Natural killer cell (primary cell): Measurements from ENCODE around the gene SLC35F3. TPM values are rescaled to one million over a fixed set of nuclear protein-coding genes. Genes with fewer than 3 reads are reported as not detected.

Source experiments
- ATAC-seq, 3 donors: fragments of 150-1000 bp in 2 of 3; fragments of 200-7000 bp in 1 of 3; cut with Tn5 transposase; 1 replicate in 1 of 3; 2 replicates in 2 of 3; pipeline ENCODE4 v1.10.0; 2021; ENCODE audit warnings: mild to moderate bottlenecking in 2 of 3, moderate library complexity in 2 of 3
- DNase-seq, 2 donors: peaks; one replicate each; pipeline versions ENCODE4 v3.0.0 to v3.0.0-alpha.2; 2013 to 2021; ENCODE audit warnings: mixed read lengths in 1 of 2
- H3K27ac ChIP-seq: one replicate; pipeline ENCODE4 v1.5.1; 2013; ENCODE audit warnings: mild to moderate bottlenecking, low read length
- H3K27me3 ChIP-seq: one replicate; pipeline ENCODE4 v1.6.1; 2013; ENCODE audit warnings: low read length; ENCODE audit not compliant: control insufficient read depth, insufficient read depth
- H3K36me3 ChIP-seq: one replicate; pipeline ENCODE4 v1.6.1; 2013; ENCODE audit warnings: low read length; ENCODE audit not compliant: control insufficient read depth, insufficient read depth
- H3K4me1 ChIP-seq: one replicate; pipeline ENCODE4 v1.6.1; 2013; ENCODE audit warnings: low read length; ENCODE audit not compliant: control insufficient read depth, insufficient read depth
- H3K4me3 ChIP-seq: one replicate; pipeline ENCODE4 v1.5.1; 2013; ENCODE audit warnings: low read length
- H3K9me3 ChIP-seq: one replicate; pipeline ENCODE4 v1.6.1; 2013; ENCODE audit warnings: low read length; ENCODE audit not compliant: control insufficient read depth, insufficient read depth
- H3K27ac Mint-ChIP-seq, 2 donors: one replicate each; pipeline ENCODE4 v1.8.0; 2022; ENCODE audit warnings: mild to moderate bottlenecking in 2 of 2, mixed read lengths in 2 of 2, moderate library complexity in 1 of 2
- H3K27me3 Mint-ChIP-seq, 2 donors: one replicate each; pipeline ENCODE4 v1.8.0; 2022; ENCODE audit warnings: low read depth in 2 of 2, mixed read lengths in 2 of 2
- H3K36me3 Mint-ChIP-seq: one replicate; pipeline ENCODE4 v1.8.0; 2022; ENCODE audit warnings: mixed read lengths
- H3K4me1 Mint-ChIP-seq, 2 donors: one replicate each; pipeline ENCODE4 v1.8.0; 2022; ENCODE audit warnings: mixed read lengths in 2 of 2
- H3K4me3 Mint-ChIP-seq: one replicate; pipeline ENCODE4 v1.8.0; 2022; ENCODE audit warnings: mild to moderate bottlenecking, moderate library complexity, mixed read lengths
- H3K9me3 Mint-ChIP-seq, 2 donors: one replicate each; pipeline ENCODE4 v1.8.0; 2022; ENCODE audit warnings: mixed read lengths in 2 of 2
- CTCF ChIP-seq: fragments of 200-600 bp; IDR thresholded peaks from one replicate; pipeline ENCODE4 v1.8.0; 2022; ENCODE audit warnings: antibody characterized with exemption
- WGBS: methylation state at CpG from one replicate; pipeline ENCODE4 v1.1.7; 2013; ENCODE audit warnings: missing lambda C conversion rate; ENCODE audit not compliant: insufficient coverage; 5-methylcytosine and 5-hydroxymethylcytosine counted together
- intact Hi-C: fragments of 100-400 bp; cut with micrococcal nuclease; formaldehyde crosslinking; loops from one replicate; pipeline ENCODE4 v1.14.2; 2022
- total RNA-seq, 4 donors: library from RNA; stranded (reverse); fragments of 120-200 nt in 1 of 4; gene quantifications; one replicate each; pipeline versions ENCODE4 v1.2.3 to v1.2.4, GENCODE V29; 2013 to 2022

SLC35F3 gene
- total RNA-seq, 3 donors from 2014 or later (not counting 1 experiment from before 2014, with no cell fraction given), result not detected

- Histone ChIP-seq H3K27me3 (no peaks in the 10 kb centered on the region), H3K36me3 (no peaks in the 10 kb centered on the region), H3K9me3 (no peaks in the 10 kb centered on the region), H3K4me1 (no peaks in the 10 kb centered on the region), H3K4me3 (no peak overlapping the region), H3K27ac (no peak overlapping the region)
- H3K27ac Mint-ChIP-seq, result no peak overlapping the region
- intact Hi-C loops, result no loop called here
- no peak overlapping the region for H3K4me3 Mint-ChIP-seq
- H3K36me3 Mint-ChIP-seq, result no peaks in the 10 kb centered on the region
- H3K4me1 Mint-ChIP-seq, result no peaks in the 10 kb centered on the region
- DNase-seq (no peak), ATAC-seq (no peak)
- 97% methylated on average over 2 of the region's 2 CpGs for WGBS
- H3K27me3 Mint-ChIP-seq, result peaks cover 15 to 35% of the 10 kb centered on the region in 2 donors
- H3K9me3 Mint-ChIP-seq, result no peaks in the 10 kb centered on the region
- TF ChIP-seq CTCF, result no peak
These were observed 179.0 kb downstream of the SLC35F3 start for GRCh38 chr1:234083460-234083859.

GRCh38 chr1:234089396-234089795 is 184.9 kb downstream of the SLC35F3 start:
- Mint-ChIP-seq H3K36me3 (no peaks in the 10 kb centered on the region), H3K27ac (no peak overlapping the region), H3K4me1 (no peaks in the 10 kb centered on the region), H3K9me3 (no peaks in the 10 kb centered on the region), H3K4me3 (no peak overlapping the region), H3K27me3 (peaks cover 20 to 35% of the 10 kb centered on the region in 2 donors)
- ATAC-seq (no peak), DNase-seq (no peak)
- no peaks in the 10 kb centered on the region for H3K9me3 ChIP-seq
- no peak overlapping the region for H3K27ac ChIP-seq
- no peaks in the 10 kb centered on the region for H3K27me3 ChIP-seq
- TF ChIP-seq CTCF, result no peak
- intact Hi-C loops, result no loop called here
- no peak overlapping the region for H3K4me3 ChIP-seq
- WGBS, result 87% methylated on average over 3 of the region's 3 CpGs
- no peaks in the 10 kb centered on the region for H3K36me3 ChIP-seq
- H3K4me1 ChIP-seq, result no peaks in the 10 kb centered on the region

GRCh38 chr1:234090212-234091064 is 186.0 kb downstream of the SLC35F3 start:
- H3K4me1 ChIP-seq, result no peaks in the 10 kb centered on the region
- no peak for ATAC-seq
- H3K36me3 ChIP-seq, result no peaks in the 10 kb centered on the region
- no peak for DNase-seq
- TF ChIP-seq CTCF, result no peak
- Mint-ChIP-seq H3K4me3 (no peak overlapping the region), H3K9me3 (no peaks in the 10 kb centered on the region), H3K36me3 (no peaks in the 10 kb centered on the region), H3K27ac (no peak overlapping the region), H3K4me1 (no peaks in the 10 kb centered on the region), H3K27me3 (peaks cover 23 to 33% of the 10 kb centered on the region in 2 donors)
- 86% methylated on average over 8 of the region's 8 CpGs for WGBS
- H3K9me3 ChIP-seq, result no peaks in the 10 kb centered on the region
- no peak overlapping the region for H3K27ac ChIP-seq
- H3K4me3 ChIP-seq, result no peak overlapping the region
- no peaks in the 10 kb centered on the region for H3K27me3 ChIP-seq
- intact Hi-C loops, result no loop called here

- H3K9me3 ChIP-seq, result no peaks in the 10 kb centered on the region
- no peak for DNase-seq
- Mint-ChIP-seq H3K27me3 (peaks cover 17 to 27% of the 10 kb centered on the region in 2 donors), H3K27ac (no peak overlapping the region), H3K36me3 (no peaks in the 10 kb centered on the region), H3K4me1 (no peaks in the 10 kb centered on the region), H3K4me3 (no peak overlapping the region), H3K9me3 (no peaks in the 10 kb centered on the region)
- intact Hi-C loops, result no loop called here
- 78% methylated on average over 2 of the region's 2 CpGs for WGBS
- H3K27me3 ChIP-seq, result no peaks in the 10 kb centered on the region
- no peak for TF ChIP-seq CTCF
- no peak overlapping the region for H3K27ac ChIP-seq
- H3K4me1 ChIP-seq, result no peaks in the 10 kb centered on the region
- ATAC-seq, result no peak
- H3K36me3 ChIP-seq, result no peaks in the 10 kb centered on the region
- no peak overlapping the region for H3K4me3 ChIP-seq
These were observed 186.6 kb downstream of the SLC35F3 start for GRCh38 chr1:234091065-234091401.
